ENCODE results near the gene CD82.

Gene CD82

GRCh38 chr11:44565953-44566949 is 788 bp downstream of the CD82 start:
- Histone ChIP-seq H4K12ac (ENCODE audit: low read depth, low read length) (no peak overlapping the region), H3K9me3 (ENCODE audit: insufficient read depth, low read depth, low read length) (peaks cover 4% of the 10 kb centered on the region), H3K36me3 (ENCODE audit: control insufficient read depth in 1 of 2, insufficient read depth in 2 of 2, low read length in 2 of 2) (no peaks in the 10 kb centered on the region), H2BK12ac (ENCODE audit: low read length) (no peak overlapping the region), H3K27me3 (ENCODE audit: insufficient read depth, low read length) (peaks cover 6% of the 10 kb centered on the region), H3K79me1 (ENCODE audit: low read length) (peaks cover 4% of the 10 kb centered on the region), H4K91ac (ENCODE audit: low read depth, low read length) (no peak overlapping the region), H2AK5ac (ENCODE audit: low read length) (no peak overlapping the region), H3K4ac (ENCODE audit: low read depth, low read length) (no peak overlapping the region), H3K4me3 (ENCODE audit: low read depth, low read length) (peak overlapping the region; percentile 57), H3K14ac (ENCODE audit: low read length) (no peak overlapping the region), H3K18ac (ENCODE audit: low read length) (no peak overlapping the region), H2BK120ac (ENCODE audit: insufficient read depth, low read length, poor library complexity) (no peak overlapping the region), H3K9ac (ENCODE audit: low read length) (peak overlapping the region; percentile 0), H3K4me2 (ENCODE audit: low read length) (peak overlapping the region; percentile 88), H2BK5ac (ENCODE audit: low read depth, low read length, poor library complexity) (no peak overlapping the region), H3K4me1 (ENCODE audit: control insufficient read depth in 1 of 2, insufficient read depth in 2 of 2, low read length in 2 of 2) (peaks cover 6 to 16% of the 10 kb centered on the region in 2 experiments), H2AFZ (ENCODE audit: insufficient read depth, low read length, poor library complexity) (no peak overlapping the region), H3K27ac (ENCODE audit: low read depth, low read length) (no peak overlapping the region), H3K79me2 (ENCODE audit: control insufficient read depth, insufficient read depth, low read length, poor library complexity) (no peaks in the 10 kb centered on the region), H4K8ac (ENCODE audit: low read depth, low read length) (no peak overlapping the region), H3K23ac (ENCODE audit: low read length) (no peak overlapping the region)
- no CpG with 5 or more reads among the region's 17 CpGs for WGBS (ENCODE audit: extremely low coverage, insufficient coverage, insufficient read length)
- DNase-seq: peak in 1 of 2 donors; percentile 42

- H4K91ac ChIP-seq (ENCODE audit: low read depth, low read length): no peak overlapping the region
- H3K4me1 ChIP-seq (ENCODE audit: control insufficient read depth in 1 of 2, insufficient read depth in 2 of 2, low read length in 2 of 2): peaks cover 6 to 16% of the 10 kb centered on the region in 2 experiments
- no peak overlapping the region for H3K9ac ChIP-seq (ENCODE audit: low read length)
- no peak overlapping the region for H2BK5ac ChIP-seq (ENCODE audit: low read depth, low read length, poor library complexity)
- H3K36me3 ChIP-seq (ENCODE audit: control insufficient read depth in 1 of 2, insufficient read depth in 2 of 2, low read length in 2 of 2): no peaks in the 10 kb centered on the region
- H3K4ac ChIP-seq (ENCODE audit: low read depth, low read length): no peak overlapping the region
- peaks cover 4% of the 10 kb centered on the region for H3K79me1 ChIP-seq (ENCODE audit: low read length)
- DNase-seq: no peak
- no peak overlapping the region for H2BK12ac ChIP-seq (ENCODE audit: low read length)
- no peaks in the 10 kb centered on the region for H3K79me2 ChIP-seq (ENCODE audit: control insufficient read depth, insufficient read depth, low read length, poor library complexity)
- peaks cover 6% of the 10 kb centered on the region for H3K27me3 ChIP-seq (ENCODE audit: insufficient read depth, low read length)
- no peak overlapping the region for H3K4me3 ChIP-seq (ENCODE audit: low read depth, low read length)
- H3K18ac ChIP-seq (ENCODE audit: low read length): no peak overlapping the region
- no CpG with 5 or more reads among the region's 11 CpGs for WGBS (ENCODE audit: extremely low coverage, insufficient coverage, insufficient read length)
- H2BK120ac ChIP-seq (ENCODE audit: insufficient read depth, low read length, poor library complexity): no peak overlapping the region
- no peak overlapping the region for H4K12ac ChIP-seq (ENCODE audit: low read depth, low read length)
- no peak overlapping the region for H3K27ac ChIP-seq (ENCODE audit: low read depth, low read length)
- peaks cover 4% of the 10 kb centered on the region for H3K9me3 ChIP-seq (ENCODE audit: insufficient read depth, low read depth, low read length)
- H4K8ac ChIP-seq (ENCODE audit: low read depth, low read length): no peak overlapping the region
- no peak overlapping the region for H2AK5ac ChIP-seq (ENCODE audit: low read length)
- H3K4me2 ChIP-seq (ENCODE audit: low read length): no peak overlapping the region
- no peak overlapping the region for H3K14ac ChIP-seq (ENCODE audit: low read length)
- no peak overlapping the region for H2AFZ ChIP-seq (ENCODE audit: insufficient read depth, low read length, poor library complexity)
- no peak overlapping the region for H3K23ac ChIP-seq (ENCODE audit: low read length)
Observed at GRCh38 chr11:44566952-44567875, 1.8 kb downstream of the CD82 start.

DNA sequence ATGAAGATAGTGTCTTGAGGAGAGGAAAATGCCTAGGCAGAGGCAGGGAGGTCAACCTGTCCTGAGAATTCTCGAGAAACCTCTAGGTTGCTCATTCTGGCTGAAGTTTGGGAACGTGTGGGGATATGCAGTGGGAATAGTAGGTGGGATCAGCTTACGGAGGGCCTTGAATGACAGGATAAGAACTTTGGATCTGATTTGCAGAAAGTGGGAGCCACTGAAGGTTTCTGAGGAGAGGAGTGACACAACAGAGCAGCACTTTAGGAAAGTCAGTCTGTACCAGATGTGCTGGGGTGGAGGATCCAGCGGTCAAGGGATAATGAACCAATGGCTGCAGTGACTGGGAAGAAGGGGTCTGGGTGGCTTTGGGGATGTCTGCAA is 2.4 kb downstream of the CD82 start:
- Histone ChIP-seq H3K9me3 (ENCODE audit: insufficient read depth, low read depth, low read length) (peaks cover 4% of the 10 kb centered on the region), H3K23ac (ENCODE audit: low read length) (no peak overlapping the region), H3K27ac (ENCODE audit: low read depth, low read length) (no peak overlapping the region), H3K4me3 (ENCODE audit: low read depth, low read length) (no peak overlapping the region), H3K9ac (ENCODE audit: low read length) (no peak overlapping the region), H3K4ac (ENCODE audit: low read depth, low read length) (no peak overlapping the region), H3K18ac (ENCODE audit: low read length) (no peak overlapping the region), H4K91ac (ENCODE audit: low read depth, low read length) (no peak overlapping the region), H4K12ac (ENCODE audit: low read depth, low read length) (no peak overlapping the region), H3K36me3 (ENCODE audit: control insufficient read depth in 1 of 2, insufficient read depth in 2 of 2, low read length in 2 of 2) (no peaks in the 10 kb centered on the region), H2AK5ac (ENCODE audit: low read length) (no peak overlapping the region), H2AFZ (ENCODE audit: insufficient read depth, low read length, poor library complexity) (no peak overlapping the region), H2BK5ac (ENCODE audit: low read depth, low read length, poor library complexity) (no peak overlapping the region), H3K4me2 (ENCODE audit: low read length) (no peak overlapping the region), H3K27me3 (ENCODE audit: insufficient read depth, low read length) (peaks cover 6% of the 10 kb centered on the region), H4K8ac (ENCODE audit: low read depth, low read length) (no peak overlapping the region), H2BK120ac (ENCODE audit: insufficient read depth, low read length, poor library complexity) (no peak overlapping the region), H2BK12ac (ENCODE audit: low read length) (no peak overlapping the region), H3K79me2 (ENCODE audit: control insufficient read depth, insufficient read depth, low read length, poor library complexity) (no peaks in the 10 kb centered on the region), H3K79me1 (ENCODE audit: low read length) (peaks cover 4% of the 10 kb centered on the region), H3K14ac (ENCODE audit: low read length) (no peak overlapping the region), H3K4me1 (ENCODE audit: control insufficient read depth in 1 of 2, insufficient read depth in 2 of 2, low read length in 2 of 2) (peaks cover 6 to 16% of the 10 kb centered on the region in 2 experiments)
- WGBS (ENCODE audit: extremely low coverage, insufficient coverage, insufficient read length): no CpG with 5 or more reads among the region's 4 CpGs
- no peak for DNase-seq

GRCh38 chr11:44568331-44568657 is 2.8 kb downstream of the CD82 start:
- Histone ChIP-seq H3K27me3 (ENCODE audit: insufficient read depth, low read length) (peaks cover 6% of the 10 kb centered on the region), H2AFZ (ENCODE audit: insufficient read depth, low read length, poor library complexity) (no peak overlapping the region), H4K8ac (ENCODE audit: low read depth, low read length) (no peak overlapping the region), H3K14ac (ENCODE audit: low read length) (no peak overlapping the region), H3K9ac (ENCODE audit: low read length) (no peak overlapping the region), H3K4ac (ENCODE audit: low read depth, low read length) (no peak overlapping the region), H3K4me2 (ENCODE audit: low read length) (no peak overlapping the region), H4K91ac (ENCODE audit: low read depth, low read length) (no peak overlapping the region), H4K12ac (ENCODE audit: low read depth, low read length) (no peak overlapping the region), H2BK120ac (ENCODE audit: insufficient read depth, low read length, poor library complexity) (no peak overlapping the region), H3K18ac (ENCODE audit: low read length) (no peak overlapping the region), H3K4me1 (ENCODE audit: control insufficient read depth in 1 of 2, insufficient read depth in 2 of 2, low read length in 2 of 2) (peaks cover 6 to 16% of the 10 kb centered on the region in 2 experiments), H3K23ac (ENCODE audit: low read length) (no peak overlapping the region), H3K27ac (ENCODE audit: low read depth, low read length) (no peak overlapping the region), H3K36me3 (ENCODE audit: control insufficient read depth in 1 of 2, insufficient read depth in 2 of 2, low read length in 2 of 2) (no peaks in the 10 kb centered on the region), H2BK12ac (ENCODE audit: low read length) (no peak overlapping the region), H3K79me1 (ENCODE audit: low read length) (peaks cover 4% of the 10 kb centered on the region), H3K79me2 (ENCODE audit: control insufficient read depth, insufficient read depth, low read length, poor library complexity) (no peaks in the 10 kb centered on the region), H2AK5ac (ENCODE audit: low read length) (no peak overlapping the region), H2BK5ac (ENCODE audit: low read depth, low read length, poor library complexity) (no peak overlapping the region), H3K4me3 (ENCODE audit: low read depth, low read length) (no peak overlapping the region), H3K9me3 (ENCODE audit: insufficient read depth, low read depth, low read length) (peaks cover 4% of the 10 kb centered on the region)
- no CpG with 5 or more reads among the region's 4 CpGs for WGBS (ENCODE audit: extremely low coverage, insufficient coverage, insufficient read length)
- DNase-seq: no peak
